GM21360 (cell line): ENCODE measurements around the gene ATXN10.
"Not testable (repeated sequence)": the region's sequence is repeated elsewhere in the genome, so short reads cannot be mapped to it uniquely, and the experiment has no call there.

Source experiments
- ATAC-seq: cut with Tn5 transposase; IDR thresholded peaks from one replicate; pipeline ENCODE4 v1.9.1; 2021; ENCODE audit warnings: mild to moderate bottlenecking, moderate library complexity; ENCODE audit not compliant: unreplicated experiment

The ATXN10 gene

DNA sequence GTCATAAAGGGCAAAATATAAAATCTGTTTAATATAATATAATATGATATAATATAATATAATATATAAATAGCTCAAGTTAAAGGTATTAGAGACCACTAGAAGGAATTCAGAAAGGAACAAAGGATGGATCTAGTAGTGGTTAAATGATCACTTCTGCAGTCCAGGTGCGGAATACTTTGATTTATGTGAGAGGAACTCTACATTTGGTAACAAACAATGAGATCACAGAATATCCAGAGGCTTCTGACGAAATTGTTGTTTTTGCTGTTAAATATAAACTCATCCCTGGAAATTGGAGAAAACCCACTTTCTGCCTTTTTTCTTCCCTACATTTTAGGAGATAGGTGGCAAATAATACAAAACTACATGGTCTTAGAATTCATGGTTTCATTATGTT is 36.0 kb downstream of the ATXN10 start:
- ATAC-seq: no peak

- no peak for ATAC-seq
Measured at GRCh38 chr22:45708145-45708544, 36.5 kb downstream of the ATXN10 start.

GRCh38 chr22:45709060-45709739 is 37.6 kb downstream of the ATXN10 start:
- no peak for ATAC-seq

DNA sequence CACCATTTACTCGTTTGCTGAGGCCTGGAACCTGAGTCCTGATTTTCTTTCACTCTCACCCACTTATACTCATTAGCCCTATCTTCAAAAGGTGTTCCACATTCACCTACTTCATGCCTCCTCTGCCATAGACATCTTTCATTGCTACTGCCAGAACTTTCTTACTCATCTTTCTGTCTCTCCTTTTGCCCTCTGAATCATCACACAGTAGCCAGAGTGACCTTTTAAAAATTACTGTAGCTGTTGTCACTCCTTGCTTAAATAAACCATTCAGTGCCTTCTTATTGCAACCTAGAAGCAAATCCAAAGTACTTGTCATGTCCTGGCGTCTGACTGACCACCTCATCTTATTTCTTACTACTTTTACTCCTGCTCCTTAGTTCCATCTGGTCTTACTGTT is 38.2 kb downstream of the ATXN10 start:
- no peak for ATAC-seq

GRCh38 chr22:45710469-45710868 is 38.8 kb downstream of the ATXN10 start:
- no peak for ATAC-seq

GRCh38 chr22:45714390-45714789 is 42.8 kb downstream of the ATXN10 start:
- ATAC-seq: not testable (repeated sequence)

GRCh38 chr22:45717789-45718188 is 46.2 kb downstream of the ATXN10 start:
- ATAC-seq: no peak

GRCh38 chr22:45718391-45718790 is 46.8 kb downstream of the ATXN10 start:
- ATAC-seq: no peak

- no peak for ATAC-seq
Measured at GRCh38 chr22:45720839-45721378, 49.3 kb downstream of the ATXN10 start.

DNA sequence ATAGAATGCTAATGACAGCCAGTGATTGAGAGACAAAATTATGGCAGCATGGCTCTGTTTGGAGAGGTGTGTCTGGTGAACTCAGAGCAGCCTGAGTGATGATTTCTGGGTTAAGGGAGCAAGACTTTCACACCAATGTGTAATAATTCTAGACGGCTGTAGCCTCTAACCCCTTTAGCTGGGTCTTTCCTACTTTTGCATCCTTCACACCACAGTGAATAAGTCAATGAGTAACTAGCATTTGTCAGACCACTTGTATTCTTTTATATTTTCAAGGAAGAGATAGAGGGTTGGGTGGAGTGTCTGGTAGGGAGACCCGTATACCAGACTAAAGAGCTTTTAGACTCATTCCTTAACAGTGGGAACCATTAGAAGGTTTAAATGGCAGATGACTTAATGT is 50.4 kb downstream of the ATXN10 start:
- ATAC-seq: no peak

GRCh38 chr22:45726081-45726480 is 54.4 kb downstream of the ATXN10 start:
- no peak for ATAC-seq

- no peak for ATAC-seq
Measured at GRCh38 chr22:45731041-45731797, 59.6 kb downstream of the ATXN10 start.

DNA sequence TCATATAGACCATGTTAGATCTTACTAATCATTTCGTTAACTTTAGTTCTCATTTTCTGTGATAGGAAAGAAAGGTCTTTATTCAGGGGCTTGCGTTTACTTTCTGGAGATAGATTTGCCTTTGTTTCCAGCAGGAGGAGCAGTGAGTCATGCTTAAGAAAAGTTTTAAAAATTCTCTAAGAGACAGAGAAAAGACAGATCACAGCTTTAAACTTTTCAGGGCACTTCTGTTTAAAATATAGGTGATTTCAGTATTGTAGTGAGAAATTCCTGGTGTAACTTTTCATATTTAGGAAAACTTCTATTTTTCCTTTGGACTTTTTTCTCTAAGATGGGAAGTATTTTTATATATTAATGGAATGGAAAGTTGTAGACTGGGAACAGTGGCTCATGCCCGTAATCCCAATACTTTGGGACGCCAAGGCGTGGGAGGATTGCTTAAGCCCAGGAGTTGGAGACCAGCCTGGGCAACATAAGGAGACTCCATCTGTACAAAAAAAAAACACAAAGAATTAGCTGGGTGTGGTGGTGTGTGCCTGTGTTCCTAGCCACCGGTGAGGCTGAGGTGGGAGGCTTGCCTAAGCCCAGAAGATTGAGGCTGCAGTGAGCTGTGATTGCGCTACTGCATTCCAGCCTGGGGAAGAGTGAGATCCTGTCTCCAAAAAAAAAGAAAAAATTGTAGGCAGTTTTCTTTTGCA is 60.3 kb downstream of the ATXN10 start:
- ATAC-seq: no peak

- no peak for ATAC-seq
Measured at GRCh38 chr22:45735273-45735672, 63.6 kb downstream of the ATXN10 start.

GRCh38 chr22:45738206-45738605 is 66.6 kb downstream of the ATXN10 start:
- ATAC-seq: no peak

GRCh38 chr22:45740236-45740635 is 68.6 kb downstream of the ATXN10 start:
- ATAC-seq: no peak

GRCh38 chr22:45742866-45743450 is 71.3 kb downstream of the ATXN10 start:
- no peak for ATAC-seq

DNA sequence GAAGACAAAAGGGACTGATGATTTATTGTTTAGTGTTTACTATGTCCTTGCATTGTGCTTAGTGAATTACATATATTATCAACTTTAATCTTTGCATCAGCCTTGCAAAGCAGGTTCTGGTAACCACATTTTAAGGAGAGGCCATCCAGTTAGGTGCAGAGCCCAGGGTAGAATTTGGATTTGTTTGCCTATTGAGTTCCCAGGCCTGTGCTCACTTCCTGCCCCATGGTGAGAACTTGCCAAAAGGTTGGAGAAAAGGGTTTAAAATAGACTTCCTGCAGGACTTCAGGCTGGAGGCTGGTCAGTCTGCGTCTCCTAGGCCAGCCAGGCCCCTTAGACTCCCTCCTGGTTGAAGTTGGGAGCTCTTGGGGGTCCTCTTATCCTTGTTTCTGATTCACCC is 72.1 kb downstream of the ATXN10 start:
- ATAC-seq: no peak

DNA sequence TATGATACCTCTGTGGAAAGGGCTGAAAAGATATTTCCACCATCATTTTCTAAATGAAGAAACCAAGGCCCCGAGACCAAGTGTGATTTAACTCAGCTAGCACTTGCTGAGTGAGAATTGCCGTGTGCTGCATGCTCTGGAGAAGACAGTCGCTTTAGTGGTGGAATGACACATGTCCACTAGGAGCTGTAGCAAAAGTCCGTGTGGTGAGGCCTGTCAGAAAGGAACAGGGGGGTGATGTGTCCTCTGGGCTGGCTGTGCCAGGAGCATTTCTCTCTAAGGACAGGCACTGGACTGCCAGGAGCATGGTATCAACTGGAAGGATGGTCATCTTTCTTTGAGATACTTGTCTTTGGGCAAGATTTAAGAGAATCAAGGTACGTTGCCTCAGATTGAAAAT is 72.8 kb downstream of the ATXN10 start:
- no peak for ATAC-seq

- ATAC-seq: no peak
Measured at GRCh38 chr22:45750626-45751025, 79.0 kb downstream of the ATXN10 start.

DNA sequence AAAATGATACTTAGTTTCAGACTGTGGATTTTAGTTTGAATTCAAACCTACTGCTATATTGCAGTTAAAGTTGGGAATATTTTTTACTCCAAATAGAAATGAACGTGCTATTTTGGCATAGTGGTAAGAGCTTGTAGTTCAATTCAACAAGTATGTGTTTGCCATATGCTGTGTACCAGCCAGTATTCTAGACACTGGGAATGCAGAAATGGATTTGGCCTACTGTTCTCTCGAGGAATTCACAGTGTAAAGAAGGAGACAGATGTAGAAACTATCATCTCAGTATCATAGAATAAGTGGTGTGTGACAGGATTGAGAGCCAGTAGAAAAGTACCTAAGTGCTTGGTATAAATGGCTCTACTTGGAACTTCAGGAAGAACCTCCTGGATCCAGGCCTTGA is 80.4 kb downstream of the ATXN10 start:
- ATAC-seq: no peak
